Heart left ventricle (tissue), 16 donors: ENCODE measurements around the gene AOX1. TPM values are rescaled to one million over a fixed set of nuclear protein-coding genes. Genes with fewer than 3 reads are reported as not detected.

Source experiments
- ATAC-seq, 4 donors: fragments of 200-7000 bp; cut with Tn5 transposase; one replicate each; pipeline ENCODE4 v1.9.1; 2020 to 2022; ENCODE audit warnings: moderate library complexity in 4 of 4, mild to moderate bottlenecking in 3 of 4, moderate number of reproducible peaks in 1 of 4
- DNase-seq, 5 donors: peaks; one replicate each; pipeline ENCODE4 v3.0.0-alpha.2; 2020
- H3K27ac ChIP-seq, 12 donors: fragments of 200-600 bp; sonication (generic) in 4 of 12; one replicate each; pipeline versions ENCODE4 v1.5.0 to v1.8.0; 2016 to 2022; ENCODE audit warnings: mild to moderate bottlenecking in 2 of 12
- H3K27me3 ChIP-seq, 9 donors: fragments of 200-600 bp; sonication (generic) in 2 of 9; one replicate each; pipeline versions ENCODE4 v1.5.1 to v1.8.0; 2016 to 2022; ENCODE audit warnings: mild to moderate bottlenecking in 3 of 9
- H3K36me3 ChIP-seq, 9 donors: fragments of 200-600 bp; sonication (generic) in 2 of 9; one replicate each; pipeline versions ENCODE4 v1.5.0 to v1.8.0; 2018 to 2022; ENCODE audit warnings: mild to moderate bottlenecking in 2 of 9
- H3K4me1 ChIP-seq, 12 donors: fragments of 200-600 bp; sonication (generic) in 4 of 12; one replicate each; pipeline versions ENCODE4 v1.5.0 to v1.8.0; 2016 to 2022; ENCODE audit warnings: mild to moderate bottlenecking in 3 of 12
- H3K4me3 ChIP-seq, 12 donors: fragments of 200-600 bp; sonication (generic) in 4 of 12; one replicate each; pipeline versions ENCODE4 v1.5.0 to v1.8.0; 2017 to 2022; ENCODE audit warnings: mild to moderate bottlenecking in 9 of 12, moderate library complexity in 4 of 12
- H3K9me3 ChIP-seq, 12 donors: fragments of 200-600 bp; sonication (generic) in 4 of 12; one replicate each; pipeline versions ENCODE4 v1.5.0 to v1.8.0; 2016 to 2022; ENCODE audit warnings: mild to moderate bottlenecking in 1 of 12
- CTCF ChIP-seq, 12 donors: fragments of 200-600 bp; sonication (generic) in 4 of 12; IDR thresholded peaks; one replicate each; pipeline versions ENCODE4 v1.5.0 to v1.8.0; 2018 to 2022; ENCODE audit warnings: antibody characterized with exemption in 12 of 12, mild to moderate bottlenecking in 5 of 12
- POLR2A ChIP-seq, 2 donors: fragments of 450-650 bp; IDR thresholded peaks; one replicate each; pipeline ENCODE4 v1.6.1; 2017; ENCODE audit warnings: antibody characterized with exemption in 2 of 2, mild to moderate bottlenecking in 2 of 2, moderate library complexity in 2 of 2
- WGBS, 4 donors: extraction: QIAGEN DNeasy Blood & Tissue Kit in 2 of 4; methylation state at CpG; one replicate each; pipeline versions ENCODE4 v1.1.5 to v1.1.7; 2013 to 2018; 5-methylcytosine and 5-hydroxymethylcytosine counted together
- intact Hi-C, 10 donors: fragments of 100-400 bp; cut with DNase I; formaldehyde crosslinking; loops; one replicate each; pipeline versions ENCODE4 v1.11.1 to v1.14.2; 2022
- polyA plus RNA-seq, 2 donors: library from polyadenylated mRNA; stranded (reverse); fragments of 200-250 nt; gene quantifications; one replicate each; pipeline ENCODE4 v1.2.3, GENCODE V29; 2013
- total RNA-seq, 9 donors: library from RNA; depleted of rRNA in 2 of 9; stranded (reverse); fragments of >200 nt in 2 of 9; fragmentation: NEBNext Ultra II Directional in 3 of 9; extraction: Animal tissue kit (Norgen Biotek cat#: 25700) in 3 of 9; gene quantifications; one replicate each; pipeline versions ENCODE4 v1.1.0 to v1.2.4, GENCODE V29; 2016 to 2023
- donor health status: ischemic (EF 13 %, LVEDD 7.1; RV severe dilation, severe dysfunction).
- donor health status: healthy with polysubstance abuse.
- donor health status: DM: no; HTN: yes; CAD: no.
- donor health status: DM: no; HTN: no; CAD: no.
- donor health status: ischemic (EF 25% LVEDD 6.9; RV normal size, moderate dysfunction).
- donor health status: ischemic (EF 25% LVEDD 5.7; RV mildly dilated, moderate dysfunction).
- donor health status: healthy.
- donor health status: DM: yes; HTN: yes; CAD: no.
- donor health status: ischemic (EF 35%, LVEDD 5.7; RV mildly dilated, moderate dysfunction).
- donor health status: nonischemic (EF 11% LVEDD 7.7; RV severe dilation, severe dysfunction).
- donor health status: DM: yes; HTN: yes; CAD: no.
- donor health status: PGD.
- donor health status: ischemic (EF 29% LVEDD 5.4; RV normal size, mild dysfunction).
- donor health status: nonischemic (EF 23%, LVEDD 6.1; RV moderate dilation, normal function).

Gene AOX1
- total and polyA plus RNA-seq, 11 donors = 0.76 to 33.4 (median 2.9) TPM

DNA sequence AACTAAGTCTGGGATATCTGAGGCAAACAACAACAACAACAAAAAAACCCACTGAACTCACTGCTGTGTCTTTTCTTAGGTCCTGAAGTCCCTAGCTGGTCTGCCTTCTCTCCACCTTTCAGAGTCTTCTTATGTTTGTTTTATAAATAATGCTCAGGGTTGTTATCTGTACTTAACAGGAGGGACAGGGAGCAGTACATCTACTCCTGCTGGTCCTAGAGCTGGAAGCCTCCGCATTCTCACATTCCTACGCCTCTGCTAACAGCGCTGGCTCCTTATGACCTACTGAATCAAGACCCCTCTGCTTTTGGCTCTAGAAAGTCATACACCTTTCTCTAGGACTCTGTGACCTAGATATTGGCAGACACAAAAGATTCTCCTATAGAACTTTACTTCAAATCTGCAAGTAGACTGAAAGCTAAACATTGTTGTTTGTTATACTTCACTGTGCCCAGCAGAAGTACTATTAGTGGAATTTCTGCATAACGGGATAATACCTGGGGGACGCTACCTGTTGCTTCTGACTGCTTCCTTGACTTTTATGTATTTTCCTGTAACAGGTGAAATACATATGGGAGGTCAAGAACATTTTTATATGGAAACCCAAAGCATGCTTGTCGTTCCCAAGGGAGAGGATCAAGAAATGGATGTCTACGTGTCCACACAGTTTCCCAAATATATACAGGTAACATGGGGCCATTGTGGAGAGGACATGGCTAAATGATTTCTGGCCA, 48.6 kb downstream of the AOX1 start:
- intact Hi-C loops = no loop called here
- 77 to 86% (median 79%) methylated on average over 7 of the region's 7 CpGs for WGBS, 4 donors
- H3K9me3 ChIP-seq = peaks cover 0 to 17% (median 0%) of the 10 kb centered on the region in 12 donors
- H3K27ac ChIP-seq = no peak overlapping the region
- DNase-seq (no peak), ATAC-seq (no peak)
- peaks cover 0 to 6% (median 0%) of the 10 kb centered on the region in 12 donors for H3K4me1 ChIP-seq
- peaks cover 0 to 2% (median 0%) of the 10 kb centered on the region in 9 donors for H3K36me3 ChIP-seq
- TF ChIP-seq POLR2A (IDR thresholded peaks at IDR 0.05) (no peak), CTCF (IDR thresholded peaks at IDR 0.05) (no peak)
- H3K27me3 ChIP-seq = peaks cover 0 to 3% (median 0%) of the 10 kb centered on the region in 9 donors
- no peak overlapping the region for H3K4me3 ChIP-seq

DNA sequence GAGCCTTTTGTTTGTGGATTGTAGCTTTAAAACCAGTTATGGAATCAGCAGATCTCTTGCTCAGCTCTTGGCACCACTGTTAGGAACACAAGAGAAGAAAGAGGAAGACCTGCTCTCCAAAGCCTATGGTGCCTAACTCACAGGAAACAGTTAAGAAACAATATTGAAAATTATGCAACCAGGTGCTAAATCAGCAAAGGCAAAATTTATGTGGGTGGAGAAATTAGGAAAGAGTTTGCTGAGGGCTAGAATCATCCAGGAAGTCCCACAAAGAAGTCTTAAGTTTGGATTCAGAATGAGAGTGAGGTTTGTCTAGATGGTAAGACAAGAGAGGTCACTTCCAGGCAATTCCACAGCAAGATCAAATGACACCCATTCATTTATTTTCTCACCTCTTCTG, 49.4 kb downstream of the AOX1 start:
- peak overlapping the region in 1 of 12 donors; percentile 58 for H3K27ac ChIP-seq
- intact Hi-C loops = no loop called here
- peaks cover 0 to 17% (median 0%) of the 10 kb centered on the region in 12 donors for H3K9me3 ChIP-seq
- H3K27me3 ChIP-seq = no peaks in the 10 kb centered on the region
- peaks cover 0 to 2% (median 0%) of the 10 kb centered on the region in 9 donors for H3K36me3 ChIP-seq
- TF ChIP-seq POLR2A (IDR thresholded peaks at IDR 0.05) (no peak), CTCF (IDR thresholded peaks at IDR 0.05) (no peak)
- H3K4me1 ChIP-seq = peaks cover 0 to 6% (median 0%) of the 10 kb centered on the region in 12 donors
- H3K4me3 ChIP-seq = no peak overlapping the region
- ATAC-seq = peak in 1 of 4 donors; percentile 41
- no peak for DNase-seq

DNA sequence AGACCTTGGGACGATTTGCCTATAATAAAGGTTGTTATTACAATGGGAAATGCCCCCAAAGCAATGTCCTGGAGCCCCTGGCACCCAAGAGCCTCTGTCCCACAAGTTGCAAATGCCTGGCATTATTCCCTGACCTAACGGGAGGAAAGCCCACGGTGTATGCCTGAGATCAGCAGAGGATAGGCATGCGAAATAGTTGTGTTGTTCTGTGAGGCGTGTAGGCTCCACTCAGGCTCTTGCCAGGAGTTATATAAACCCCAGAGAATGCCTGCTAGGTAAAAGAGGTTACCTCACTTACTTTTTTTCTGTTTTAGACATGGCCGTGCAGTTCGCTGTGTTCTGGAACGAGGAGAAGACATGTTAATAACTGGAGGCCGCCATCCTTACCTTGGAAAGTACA, 52.1 kb downstream of the AOX1 start:
- 75 to 82% (median 80%) methylated on average over 9 of the region's 9 CpGs for WGBS, 4 donors

More for the DNA sequence above, 52.1 kb downstream of the AOX1 start:
- H3K9me3 ChIP-seq = peaks cover 0 to 10% (median 0%) of the 10 kb centered on the region in 12 donors
- no peak overlapping the region for H3K27ac ChIP-seq
- peaks cover 0 to 6% (median 0%) of the 10 kb centered on the region in 12 donors for H3K4me1 ChIP-seq
- no peak overlapping the region for H3K4me3 ChIP-seq
- H3K36me3 ChIP-seq = peaks cover 0 to 2% (median 0%) of the 10 kb centered on the region in 9 donors
- intact Hi-C loops = no loop called here
- ATAC-seq (no peak), DNase-seq (no peak)
- H3K27me3 ChIP-seq = no peaks in the 10 kb centered on the region
- TF ChIP-seq CTCF (IDR thresholded peaks at IDR 0.05) (no peak), POLR2A (IDR thresholded peaks at IDR 0.05) (no peak)
